Prostate gland (tissue), 2 donors: Measurements from ENCODE around the gene BFAR.

Experiments
- POLR2AphosphoS5 ChIP-seq: sonication (generic); formaldehyde crosslinking; IDR thresholded peaks from one replicate; pipeline ENCODE4 v1.6.1; 2017; ENCODE audit warnings: antibody characterized with exemption
- TF ChIP-seq, protein P1 (sequence below), 4 experiments: fragments of 200-600 bp in 2 of 4; fragments of 450-650 bp in 2 of 4; sonication (generic) in 2 of 4; IDR thresholded peaks; 1 replicate in 3 of 4; 2 replicates in 1 of 4; pipeline ENCODE4 v1.5.1; 2016 to 2019; ENCODE audit warnings: antibody characterized with exemption in 4 of 4, mild to moderate bottlenecking in 2 of 4, moderate library complexity in 2 of 4

DNA sequence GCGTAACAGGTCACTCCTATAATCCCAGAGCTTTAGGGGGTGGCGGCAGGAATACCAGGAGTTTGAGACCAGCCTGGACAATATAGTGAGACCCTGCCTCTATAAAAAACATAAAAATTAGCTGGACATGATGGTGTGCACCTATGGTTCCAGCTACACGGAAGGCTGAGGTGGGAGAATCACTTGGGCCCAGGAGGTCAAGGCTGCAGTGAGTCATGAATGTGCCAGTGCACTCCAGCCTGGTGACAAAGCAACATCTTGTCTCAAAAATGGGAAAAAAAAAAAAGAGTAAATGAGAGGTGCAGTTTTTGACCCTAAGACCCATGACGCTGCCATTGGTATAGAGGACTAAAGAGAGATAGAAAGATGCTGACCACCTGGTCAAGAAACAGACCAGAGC lies 18.8 kb upstream of the BFAR start:
- TF ChIP-seq, protein P1, sequence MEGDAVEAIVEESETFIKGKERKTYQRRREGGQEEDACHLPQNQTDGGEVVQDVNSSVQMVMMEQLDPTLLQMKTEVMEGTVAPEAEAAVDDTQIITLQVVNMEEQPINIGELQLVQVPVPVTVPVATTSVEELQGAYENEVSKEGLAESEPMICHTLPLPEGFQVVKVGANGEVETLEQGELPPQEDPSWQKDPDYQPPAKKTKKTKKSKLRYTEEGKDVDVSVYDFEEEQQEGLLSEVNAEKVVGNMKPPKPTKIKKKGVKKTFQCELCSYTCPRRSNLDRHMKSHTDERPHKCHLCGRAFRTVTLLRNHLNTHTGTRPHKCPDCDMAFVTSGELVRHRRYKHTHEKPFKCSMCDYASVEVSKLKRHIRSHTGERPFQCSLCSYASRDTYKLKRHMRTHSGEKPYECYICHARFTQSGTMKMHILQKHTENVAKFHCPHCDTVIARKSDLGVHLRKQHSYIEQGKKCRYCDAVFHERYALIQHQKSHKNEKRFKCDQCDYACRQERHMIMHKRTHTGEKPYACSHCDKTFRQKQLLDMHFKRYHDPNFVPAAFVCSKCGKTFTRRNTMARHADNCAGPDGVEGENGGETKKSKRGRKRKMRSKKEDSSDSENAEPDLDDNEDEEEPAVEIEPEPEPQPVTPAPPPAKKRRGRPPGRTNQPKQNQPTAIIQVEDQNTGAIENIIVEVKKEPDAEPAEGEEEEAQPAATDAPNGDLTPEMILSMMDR (IDR thresholded peaks at IDR 0.05), result no peak
- no peak for TF ChIP-seq POLR2AphosphoS5
